Small intestine (tissue), 7 donors: ENCODE results near the gene XKR8. TPM values are rescaled to one million over a fixed set of nuclear protein-coding genes. Genes with fewer than 3 reads are reported as not detected.

Experiments
- DNase-seq, 2 donors: peaks; one replicate each; pipeline versions ENCODE4 v3.0.0 to v3.0.0-alpha.2; 2013
- FAIRE-seq: peaks from 2 replicates; lab custom pipeline; 2012; peaks lifted over from hg19 to GRCh38; lab: Jason Lieb, UNC
- H3K27ac ChIP-seq, 3 donors: one replicate each; pipeline ENCODE4 v1.5.1; 2013; ENCODE audit warnings: low read length in 2 of 3, mild to moderate bottlenecking in 2 of 3, control low read depth in 1 of 3, inconsistent platforms in 1 of 3, low read depth in 1 of 3, moderate library complexity in 1 of 3
- H3K27me3 ChIP-seq, 3 donors: one replicate each; pipeline ENCODE4 v1.6.1; 2013; ENCODE audit warnings: low read length in 3 of 3, inconsistent platforms in 1 of 3; ENCODE audit not compliant: control insufficient read depth in 3 of 3, insufficient read depth in 3 of 3
- H3K36me3 ChIP-seq, 3 donors: one replicate each; pipeline ENCODE4 v1.6.1; 2013; ENCODE audit warnings: low read length in 3 of 3, inconsistent platforms in 1 of 3, low read depth in 1 of 3, mild to moderate bottlenecking in 1 of 3, moderate library complexity in 1 of 3; ENCODE audit not compliant: control insufficient read depth in 3 of 3, insufficient read depth in 2 of 3
- H3K4me1 ChIP-seq, 3 donors: one replicate each; pipeline ENCODE4 v1.6.1; 2013; ENCODE audit warnings: low read length in 2 of 3, inconsistent platforms in 1 of 3, low read depth in 1 of 3, mild to moderate bottlenecking in 1 of 3, moderate library complexity in 1 of 3; ENCODE audit not compliant: control insufficient read depth in 3 of 3, insufficient read depth in 2 of 3
- H3K4me3 ChIP-seq, 3 donors: one replicate each; pipeline ENCODE4 v1.5.1; 2013; ENCODE audit warnings: low read length in 3 of 3, control low read depth in 1 of 3, inconsistent platforms in 1 of 3, low read depth in 1 of 3, mild to moderate bottlenecking in 1 of 3, moderate library complexity in 1 of 3
- H3K9me3 ChIP-seq, 2 donors: one replicate each; pipeline ENCODE4 v1.6.1; 2013; ENCODE audit warnings: low read depth in 1 of 2, low read length in 1 of 2; ENCODE audit not compliant: control insufficient read depth in 2 of 2, insufficient read depth in 1 of 2
- WGBS, 3 donors: extraction: QIAGEN DNeasy Blood & Tissue Kit; methylation state at CpG; one replicate each; pipeline ENCODE4 v1.1.7; 2013; 5-methylcytosine and 5-hydroxymethylcytosine counted together
- polyA plus RNA-seq, 4 donors: library from polyadenylated mRNA; stranded (reverse) in 3 of 4; unstranded in 1 of 4; fragments of 200-250 nt in 3 of 4; fragments of 120-200 nt in 1 of 4; gene quantifications; one replicate each; pipeline versions ENCODE4 v1.2.1 to v1.2.3, GENCODE V29; 2013
- donor health status: healthy with polysubstance abuse.
- donor health status: control.
- donor health status: control.
- donor health status: Bipolar disorder and iron deficiency.
- donor health status: healthy.

XKR8 gene
- polyA plus RNA-seq, 4 donors, result 4.9 to 9.4 (median 7.4) TPM

DNA sequence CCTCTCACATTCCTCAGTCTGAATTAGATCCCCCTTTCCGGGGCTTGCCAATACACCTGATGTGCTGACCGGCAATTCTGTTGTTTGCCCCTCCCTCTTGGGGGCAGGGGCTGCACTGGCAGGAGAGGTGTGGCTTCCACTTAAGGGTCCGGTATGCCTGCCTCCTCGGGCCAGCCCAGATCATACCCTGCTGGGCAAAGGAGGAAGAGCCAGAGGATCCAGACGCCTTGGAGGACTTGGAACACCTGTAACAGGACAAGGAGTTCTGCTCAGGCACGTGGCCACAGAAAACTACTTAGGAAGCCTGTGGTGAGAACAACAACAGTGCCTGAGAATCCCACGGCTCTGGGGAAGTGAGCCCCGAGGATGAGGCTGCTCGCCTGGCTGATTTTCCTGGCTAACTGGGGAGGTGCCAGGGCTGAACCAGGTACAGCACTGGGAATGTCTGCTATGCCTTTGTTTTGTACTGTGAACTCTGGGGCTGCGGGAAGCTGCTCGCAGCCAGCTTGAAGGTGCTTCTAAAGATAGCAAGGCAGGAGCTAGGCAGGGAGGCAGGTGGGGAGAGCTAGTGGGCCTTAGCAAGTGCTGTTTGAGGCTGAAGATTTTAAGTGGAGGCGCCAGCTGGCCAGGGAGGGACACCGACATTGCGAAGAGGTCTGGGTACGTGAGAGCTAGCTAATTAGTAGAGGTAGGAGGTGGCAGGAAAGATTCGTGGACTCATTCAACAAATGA lies 24.8 kb upstream of the XKR8 start, which contains the start of gene SMPDL3B:
TSS of gene SMPDL3B (plus strand) at position 183 of the 732 bp plus-strand sequence. CDS start at position 367, 184 bp downstream.
- peak within 1 kb of the TSS; percentile 59 to 69 (median 65) for H3K27ac ChIP-seq
- no peaks in the 10 kb centered on the region for H3K27me3 ChIP-seq
- FAIRE-seq (no peak), DNase-seq (peak; percentile 84 to 91)
- H3K9me3 ChIP-seq, result no peaks in the 10 kb centered on the region
- H3K4me1 ChIP-seq, result no peaks in the 10 kb centered on the region
- H3K36me3 ChIP-seq, result no peaks in the 10 kb centered on the region
- WGBS, 3 donors, result 3 to 5% (median 5%) methylated on average over 16 of the region's 16 CpGs
- H3K4me3 ChIP-seq, result peak within 1 kb of the TSS in 2 of 3 donors; percentile 37 to 62

DNA sequence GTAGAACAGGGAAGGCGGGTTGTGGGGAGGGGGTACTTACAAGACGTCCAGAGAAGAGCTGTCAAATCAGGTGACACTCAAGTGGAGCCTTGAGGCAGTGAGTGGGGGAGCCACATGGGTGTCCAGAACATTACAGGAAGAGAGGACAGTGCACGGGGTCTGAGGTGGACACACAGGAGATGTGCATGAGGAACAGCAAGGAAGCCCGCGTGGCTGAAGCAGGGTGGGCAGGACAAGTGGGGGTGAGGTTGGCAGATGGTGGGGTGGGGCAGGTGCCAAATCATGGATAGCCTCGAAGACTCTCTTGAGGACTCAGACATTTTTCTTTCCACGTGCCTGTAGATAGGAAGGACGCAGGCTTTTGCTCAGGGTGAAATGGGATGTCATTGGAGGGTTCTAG lies 24.1 kb upstream of the XKR8 start:
- DNase-seq (peak in 1 of 2 donors; percentile 18), FAIRE-seq (no peak)
- Histone ChIP-seq H3K4me1 (no peaks in the 10 kb centered on the region), H3K27ac (no peak overlapping the region), H3K36me3 (peaks cover 0 to under 1% (median 0%) of the 10 kb centered on the region in 3 donors), H3K9me3 (no peaks in the 10 kb centered on the region), H3K4me3 (peak overlapping the region in 2 of 3 donors; percentile 37 to 62), H3K27me3 (no peaks in the 10 kb centered on the region)
- WGBS, 3 donors, result 21 to 48% (median 36%) methylated on average over 8 of the region's 8 CpGs

DNA sequence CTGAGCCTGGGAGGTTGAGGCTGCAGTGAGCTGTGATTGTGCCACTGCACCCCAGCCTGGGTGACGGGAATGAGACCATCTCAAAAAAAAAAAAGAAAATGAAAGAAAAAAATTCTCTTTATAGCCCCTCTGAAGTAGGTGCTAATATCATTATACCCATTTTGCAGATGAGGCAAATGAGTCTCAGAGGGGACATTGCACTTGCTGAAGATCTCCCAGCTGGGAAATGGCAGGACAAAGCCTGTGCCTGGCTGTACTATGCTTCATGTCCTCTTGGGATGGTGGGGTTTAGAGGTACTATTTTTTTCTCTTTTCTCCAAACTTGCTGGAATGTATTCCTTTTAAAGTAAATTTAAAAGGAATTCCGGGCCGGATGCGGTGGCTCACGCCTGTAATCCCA lies 23.4 kb upstream of the XKR8 start:
- no peaks in the 10 kb centered on the region for H3K27me3 ChIP-seq
- WGBS, 3 donors, result 86 to 95% (median 94%) methylated on average over 4 to 5 of the region's 5 CpGs
- FAIRE-seq (no peak), DNase-seq (no peak)
- H3K27ac ChIP-seq, result no peak overlapping the region
- no peaks in the 10 kb centered on the region for H3K9me3 ChIP-seq
- H3K4me1 ChIP-seq, result no peaks in the 10 kb centered on the region
- no peak overlapping the region for H3K4me3 ChIP-seq
- peaks cover 0 to 2% (median 0%) of the 10 kb centered on the region in 3 donors for H3K36me3 ChIP-seq

DNA sequence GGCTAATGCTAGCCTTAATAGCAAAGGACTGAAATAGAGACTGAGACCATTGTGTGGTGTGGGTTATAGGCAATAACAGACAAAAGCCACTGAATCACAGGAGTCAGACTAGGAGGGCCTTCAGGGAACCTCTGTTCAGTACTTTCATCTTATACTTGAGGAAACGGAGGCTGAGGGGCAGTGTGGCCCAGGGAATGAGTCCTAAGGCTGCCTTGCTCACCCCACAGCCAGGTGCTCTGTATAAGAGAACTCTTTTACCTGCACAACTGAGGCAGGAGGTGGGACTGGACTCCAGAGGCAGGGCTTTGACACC lies 22.3 kb upstream of the XKR8 start:
- peaks cover 0 to 7% (median 0%) of the 10 kb centered on the region in 3 donors for H3K36me3 ChIP-seq
- DNase-seq, result no peak
- H3K4me1 ChIP-seq, result no peaks in the 10 kb centered on the region
- H3K27me3 ChIP-seq, result no peaks in the 10 kb centered on the region
- no peak for FAIRE-seq
- no peaks in the 10 kb centered on the region for H3K9me3 ChIP-seq
- no peak overlapping the region for H3K27ac ChIP-seq
- H3K4me3 ChIP-seq, result no peak overlapping the region
- WGBS, 3 donors, result 81 to 90% (median 88%) methylated on average over 1 of the region's 1 CpG

DNA sequence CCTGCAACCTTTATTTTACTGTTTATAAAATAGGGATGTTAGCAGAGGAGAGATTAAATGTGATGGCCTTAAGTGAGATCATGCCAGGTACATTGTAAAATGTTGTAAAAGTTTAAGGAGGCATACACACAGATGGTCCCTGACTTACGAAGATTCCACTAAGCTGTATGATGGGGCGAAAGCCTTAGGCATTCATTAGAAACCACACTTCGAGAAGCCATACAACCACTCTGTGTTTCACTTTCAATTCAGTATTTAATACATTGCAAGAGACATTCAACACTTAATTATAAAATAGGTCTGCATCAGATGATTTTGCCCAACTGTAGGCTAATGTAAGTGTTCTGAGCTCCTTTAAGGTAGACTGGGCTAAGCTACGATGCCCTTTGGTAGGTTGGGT lies 21.3 kb upstream of the XKR8 start:
- Histone ChIP-seq H3K36me3 (peaks cover 0 to 11% (median 0%) of the 10 kb centered on the region in 3 donors), H3K9me3 (no peaks in the 10 kb centered on the region), H3K4me1 (no peaks in the 10 kb centered on the region), H3K27me3 (no peaks in the 10 kb centered on the region), H3K27ac (no peak overlapping the region), H3K4me3 (no peak overlapping the region)
- FAIRE-seq, result no peak
- WGBS, 3 donors, result 67 to 78% (median 71%) methylated on average over 4 of the region's 4 CpGs
- DNase-seq, result no peak

DNA sequence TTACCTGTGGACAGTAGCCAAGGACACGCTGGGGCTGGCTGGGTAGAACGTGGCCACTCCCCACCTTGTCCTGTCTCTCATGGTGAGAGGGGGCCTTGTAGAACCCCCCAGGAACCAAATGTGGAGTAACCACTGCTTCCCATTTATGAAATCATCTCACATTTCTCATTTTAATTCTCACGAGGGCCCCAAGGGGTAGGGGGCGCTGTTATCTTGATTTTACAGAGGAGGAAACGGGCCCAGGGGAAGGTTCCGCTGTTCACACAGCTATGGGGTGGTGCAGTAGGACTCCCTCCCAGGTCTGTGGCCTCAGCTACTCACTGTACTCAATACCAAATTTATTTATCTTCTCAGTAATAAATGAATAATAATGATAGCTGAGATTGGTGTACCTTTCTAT lies 19.5 kb upstream of the XKR8 start:
- H3K4me1 ChIP-seq, result no peaks in the 10 kb centered on the region
- H3K27ac ChIP-seq, result no peak overlapping the region
- no peaks in the 10 kb centered on the region for H3K9me3 ChIP-seq
- DNase-seq, result peak in 1 of 2 donors; percentile 37
- H3K36me3 ChIP-seq, result peaks cover 0 to 20% (median 0%) of the 10 kb centered on the region in 3 donors
- FAIRE-seq, result no peak
- H3K27me3 ChIP-seq, result no peaks in the 10 kb centered on the region
- no peak overlapping the region for H3K4me3 ChIP-seq
- WGBS, 3 donors, result 37 to 47% (median 43%) methylated on average over 6 of the region's 6 CpGs

DNA sequence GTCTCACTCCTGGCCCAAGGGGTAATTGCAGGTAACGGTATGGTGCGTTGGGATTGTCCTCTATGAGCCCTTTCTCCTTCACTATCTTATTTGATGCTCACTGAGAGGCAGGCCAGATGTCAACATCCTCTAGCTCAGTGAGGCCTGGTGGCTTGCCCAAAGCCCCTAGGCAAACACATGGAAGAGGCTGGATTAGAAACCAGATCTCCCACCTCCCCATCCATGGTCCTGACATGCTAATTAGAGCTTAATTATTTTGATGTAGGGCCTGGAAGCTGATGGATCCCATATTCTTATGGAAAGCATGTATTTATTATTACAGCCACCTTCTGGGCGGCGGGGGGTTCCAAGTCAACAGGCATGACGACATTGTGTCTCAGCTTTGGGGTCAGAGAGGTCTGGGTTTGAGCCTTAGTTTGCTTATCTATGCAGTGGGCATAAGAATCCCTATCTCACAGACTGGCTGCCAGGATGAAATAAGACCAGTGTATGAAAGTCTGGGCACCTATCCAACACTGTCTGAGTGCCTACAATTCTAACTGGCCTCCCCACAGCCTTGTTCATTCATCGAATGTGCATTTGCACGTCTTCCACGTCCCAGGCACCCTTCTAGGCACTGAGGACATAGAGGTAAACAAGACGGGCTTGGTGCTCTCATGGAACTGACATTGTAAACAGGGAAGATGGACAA lies 18.8 kb upstream of the XKR8 start:
- no peaks in the 10 kb centered on the region for H3K9me3 ChIP-seq
- peaks cover 0 to 24% (median 0%) of the 10 kb centered on the region in 3 donors for H3K36me3 ChIP-seq
- DNase-seq (no peak), FAIRE-seq (no peak)
- no peak overlapping the region for H3K4me3 ChIP-seq
- no peaks in the 10 kb centered on the region for H3K27me3 ChIP-seq
- no peaks in the 10 kb centered on the region for H3K4me1 ChIP-seq
- 87 to 90% (median 88%) methylated on average over 9 of the region's 9 CpGs for WGBS, 3 donors
- H3K27ac ChIP-seq, result no peak overlapping the region

DNA sequence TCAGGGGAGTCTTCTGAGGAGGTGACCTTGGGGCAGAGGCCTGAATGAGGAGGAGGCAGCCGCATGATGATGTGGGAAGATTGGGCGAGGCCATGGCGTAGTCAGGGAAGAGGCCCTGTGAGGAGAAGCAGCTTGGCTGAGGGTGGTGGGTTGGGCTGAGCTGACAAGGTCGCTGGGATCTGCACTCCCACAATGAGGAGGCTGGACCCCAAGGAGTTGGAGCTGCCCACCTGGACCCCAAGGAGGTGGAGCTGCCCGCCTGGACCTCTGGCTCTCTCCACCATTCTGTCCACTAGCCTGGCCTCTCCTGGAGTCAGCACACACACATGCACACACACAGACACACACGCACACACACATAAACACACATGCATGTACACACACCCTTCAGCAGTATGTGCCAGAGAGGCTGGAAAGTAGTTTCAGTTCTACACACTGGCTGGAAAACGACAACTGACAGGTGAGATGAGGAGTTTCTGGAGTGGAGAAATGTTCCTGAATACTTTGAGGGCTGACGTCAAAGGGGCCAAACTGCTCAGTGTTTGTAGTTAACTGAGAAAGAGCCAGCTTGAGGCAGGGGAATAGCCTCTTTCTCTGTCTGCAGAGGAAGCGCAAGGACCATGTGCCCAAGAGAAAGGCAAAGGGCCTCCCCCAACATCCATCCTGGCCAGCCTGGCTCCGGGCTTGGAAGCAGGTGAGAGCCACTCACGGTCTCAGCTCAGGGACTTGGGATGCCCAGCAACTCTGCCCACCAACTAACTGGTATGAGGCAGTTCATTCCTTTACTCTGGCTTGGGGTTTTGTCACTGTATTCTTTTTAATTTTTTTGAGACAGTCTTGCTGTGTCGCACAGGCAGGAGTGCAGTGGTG lies 17.9 kb upstream of the XKR8 start:
- FAIRE-seq (no peak), DNase-seq (no peak)
- Histone ChIP-seq H3K27ac (no peak overlapping the region), H3K4me1 (no peaks in the 10 kb centered on the region), H3K4me3 (no peak overlapping the region), H3K27me3 (no peaks in the 10 kb centered on the region), H3K9me3 (no peaks in the 10 kb centered on the region), H3K36me3 (peaks cover 0 to 30% (median 0%) of the 10 kb centered on the region in 3 donors)
- 80 to 87% (median 86%) methylated on average over 12 of the region's 12 CpGs for WGBS, 3 donors
